IMR-90 (cell line): ENCODE data around the gene MAPRE2. TPM values are rescaled to one million over a fixed set of nuclear protein-coding genes. Genes with fewer than 3 reads are reported as not detected.

Source experiments
- ATAC-seq: fragments of 200-7000 bp; cut with Tn5 transposase; 2 replicates; pipeline ENCODE4 v1.9.1; 2020; ENCODE audit warnings: low read depth, mild to moderate bottlenecking, moderate library complexity
- BruUV-seq: library from RNA; stranded (reverse); fragments of 400-500 nt; replicated peaks from 2 replicates; lab custom pipeline; 2021; lab: Mats Ljungman, UMichigan
- CTCF ChIA-PET: fragments of 300-600 bp; formaldehyde crosslinking; extraction: SDS; loops from one replicate; lab custom pipeline; 2021; ENCODE audit warnings: antibody characterized with exemption; lab: Yijun Ruan, JAX
- POLR2A ChIA-PET: fragments of 300-600 bp; sonication (Branson Sonifier 250); formaldehyde crosslinking; loops from one replicate; lab custom pipeline; 2022; ENCODE audit warnings: antibody characterized with exemption; ENCODE audit not compliant: unreplicated experiment; lab: Charles Lee
- DNase-seq: peaks from one replicate; pipeline ENCODE4 v3.0.0; 2013
- H2AFZ ChIP-seq: replicated peaks from 2 replicates; pipeline ENCODE3; 2013; ENCODE audit warnings: low read length, mild to moderate bottlenecking; ENCODE audit not compliant: poor library complexity
- H2AK5ac ChIP-seq: 2 replicates; pipeline ENCODE4 v1.6.1; 2013; ENCODE audit warnings: low read depth, low read length, inconsistent platforms
- H2AK9ac ChIP-seq: replicated peaks from 2 replicates; pipeline ENCODE3; 2013; ENCODE audit warnings: mild to moderate bottlenecking, low read depth, low read length, moderate library complexity; ENCODE audit not compliant: poor library complexity
- H2BK120ac ChIP-seq: 2 replicates; pipeline ENCODE4 v1.6.1; 2013; ENCODE audit warnings: low read depth, low read length, inconsistent platforms
- H2BK15ac ChIP-seq: 3 replicates; pipeline ENCODE4 v1.6.1; 2013; ENCODE audit warnings: low read depth, low read length, inconsistent platforms
- H2BK20ac ChIP-seq: 2 replicates; pipeline ENCODE4 v1.6.1; 2013; ENCODE audit warnings: low read depth, mild to moderate bottlenecking, inconsistent platforms, low read length, moderate library complexity
- H2BK5ac ChIP-seq: 2 replicates; pipeline ENCODE4 v1.6.1; 2013; ENCODE audit warnings: mild to moderate bottlenecking, low read depth, low read length, inconsistent platforms; ENCODE audit not compliant: poor library complexity, severe bottlenecking
- H3K14ac ChIP-seq: replicated peaks from 2 replicates; pipeline ENCODE4 v1.6.1; 2013; ENCODE audit warnings: low read depth, low read length, inconsistent platforms
- H3K18ac ChIP-seq: 2 replicates; pipeline ENCODE4 v1.6.1; 2013; ENCODE audit warnings: low read depth, low read length, control low read depth
- H3K23ac ChIP-seq: 2 replicates; pipeline ENCODE4 v1.6.1; 2013; ENCODE audit warnings: low read depth, low read length, inconsistent platforms
- H3K27ac ChIP-seq: 2 replicates; pipeline ENCODE4 v1.5.1; 2013; ENCODE audit warnings: mild to moderate bottlenecking, control low read depth, low read length; ENCODE audit not compliant: insufficient read depth
- H3K27me3 ChIP-seq: 2 replicates; pipeline ENCODE4 v1.6.1; 2013; ENCODE audit warnings: low read length; ENCODE audit not compliant: control insufficient read depth, insufficient read depth
- H3K36me3 ChIP-seq: 2 replicates; pipeline ENCODE4 v1.6.1; 2013; ENCODE audit warnings: low read length, mixed read lengths; ENCODE audit not compliant: control insufficient read depth, insufficient read depth
- H3K4ac ChIP-seq: 2 replicates; pipeline ENCODE4 v1.6.1; 2013; ENCODE audit warnings: low read depth, low read length, inconsistent platforms
- H3K4me1 ChIP-seq: 2 replicates; pipeline ENCODE4 v1.6.1; 2013; ENCODE audit warnings: low read length, mixed read lengths; ENCODE audit not compliant: control insufficient read depth, insufficient read depth
- H3K4me2 ChIP-seq: 2 replicates; pipeline ENCODE4 v1.6.1; 2013; ENCODE audit warnings: low read depth, mild to moderate bottlenecking, control low read depth, low read length, moderate library complexity
- H3K4me3 ChIP-seq: 2 replicates; pipeline ENCODE4 v1.5.1; 2013; ENCODE audit warnings: low read depth, mild to moderate bottlenecking, control low read depth, low read length, moderate library complexity; ENCODE audit not compliant: insufficient read depth
- H3K56ac ChIP-seq: 2 replicates; pipeline ENCODE4 v1.6.1; 2013; ENCODE audit warnings: low read length, inconsistent platforms; ENCODE audit not compliant: insufficient read depth; ENCODE audit errors: extremely low read depth
- H3K79me1 ChIP-seq, 2 experiments: 2 replicates each; pipeline ENCODE4 v1.6.1; 2013; ENCODE audit warnings: low read length in 2 of 2, inconsistent platforms in 1 of 2, low read depth in 1 of 2
- H3K9ac ChIP-seq: 2 replicates; pipeline ENCODE4 v1.6.1; 2013; ENCODE audit warnings: low read depth, low read length, control low read depth
- H3K9me1 ChIP-seq: 2 replicates; pipeline ENCODE4 v1.6.1; 2013; ENCODE audit warnings: low read length, inconsistent platforms; ENCODE audit not compliant: insufficient read depth
- H3K9me3 ChIP-seq: 2 replicates; pipeline ENCODE4 v1.6.1; 2013; ENCODE audit warnings: low read length; ENCODE audit not compliant: control insufficient read depth, insufficient read depth
- H4K20me1 ChIP-seq: 2 replicates; pipeline ENCODE4 v1.6.1; 2013; ENCODE audit warnings: low read length, inconsistent platforms; ENCODE audit not compliant: insufficient read depth
- H4K5ac ChIP-seq: 2 replicates; pipeline ENCODE4 v1.6.1; 2013; ENCODE audit warnings: mild to moderate bottlenecking, low read depth, low read length, control low read depth
- H4K8ac ChIP-seq, 2 experiments: 2 replicates each; pipeline ENCODE4 v1.6.1; 2013; ENCODE audit warnings: low read depth in 2 of 2, low read length in 2 of 2, control low read depth in 1 of 2, inconsistent platforms in 1 of 2
- H4K91ac ChIP-seq: 2 replicates; pipeline ENCODE4 v1.6.1; 2013; ENCODE audit warnings: low read depth, low read length, inconsistent platforms; ENCODE audit not compliant: insufficient read depth
- BHLHE40 ChIP-seq: fragments of 150-350 bp; IDR thresholded peaks from 2 replicates; pipeline ENCODE4 v1.6.1; 2016; ENCODE audit warnings: mild to moderate bottlenecking, low read depth, low read length
- CEBPB ChIP-seq: IDR thresholded peaks from 2 replicates; pipeline ENCODE4 v1.6.1; 2012; ENCODE audit warnings: low read depth, low read length, improper control_type of control experiment
- CHD1 ChIP-seq: IDR thresholded peaks from 2 replicates; pipeline ENCODE4 v1.6.1; 2012; ENCODE audit warnings: low read depth, low read length, improper control_type of control experiment
- CTCF ChIP-seq: conservative IDR thresholded peaks from 2 replicates; pipeline ENCODE4 v1.5.1; 2012; ENCODE audit warnings: mild to moderate bottlenecking, low read depth, low read length, improper control_type of control experiment
- ELK1 ChIP-seq: fragments of 150-350 bp; IDR thresholded peaks from 2 replicates; pipeline ENCODE4 v1.6.1; 2016; ENCODE audit warnings: low read depth, mild to moderate bottlenecking, low read length, moderate library complexity, borderline replicate concordance
- FOS ChIP-seq: fragments of 150-350 bp; IDR thresholded peaks from 2 replicates; pipeline ENCODE4 v1.6.1; 2016; ENCODE audit warnings: low read depth, low read length
- MAFK ChIP-seq: IDR thresholded peaks from 2 replicates; pipeline ENCODE4 v1.6.1; 2012; ENCODE audit warnings: low read depth, low read length, improper control_type of control experiment
- MAZ ChIP-seq: IDR thresholded peaks from 2 replicates; pipeline ENCODE4 v1.6.1; 2012; ENCODE audit warnings: low read depth, mild to moderate bottlenecking, low read length, improper control_type of control experiment, moderate library complexity, borderline replicate concordance
- MXI1 ChIP-seq: IDR thresholded peaks from 2 replicates; pipeline ENCODE4 v1.6.1; 2012; ENCODE audit warnings: low read depth, mild to moderate bottlenecking, low read length, moderate library complexity, borderline replicate concordance
- NFE2L2 ChIP-seq: fragments of 150-350 bp; IDR thresholded peaks from 2 replicates; pipeline ENCODE4 v1.6.1; 2016; ENCODE audit warnings: low read depth, mild to moderate bottlenecking, low read length
- POLR2A ChIP-seq: IDR thresholded peaks from 2 replicates; pipeline ENCODE4 v1.6.1; 2012; ENCODE audit warnings: mild to moderate bottlenecking, low read depth, low read length
- RAD21 ChIP-seq: IDR thresholded peaks from 2 replicates; pipeline ENCODE4 v1.6.1; 2012; ENCODE audit warnings: low read length, improper control_type of control experiment
- RCOR1 ChIP-seq: IDR thresholded peaks from 2 replicates; pipeline ENCODE4 v1.6.1; 2012; ENCODE audit warnings: mild to moderate bottlenecking, low read length, improper control_type of control experiment; ENCODE audit not compliant: insufficient replicate concordance
- RFX5 ChIP-seq: IDR thresholded peaks from 2 replicates; pipeline ENCODE4 v1.8.0; 2012; ENCODE audit warnings: low read depth, mild to moderate bottlenecking, low read length, moderate library complexity
- SMC3 ChIP-seq: fragments of 150-350 bp; IDR thresholded peaks from 2 replicates; pipeline ENCODE4 v1.6.1; 2016; ENCODE audit warnings: low read depth, mild to moderate bottlenecking, antibody characterized with exemption, low read length, moderate library complexity
- WGBS, 2 experiments: methylation state at CpG; one replicate each; pipeline versions ENCODE4 v1.1.5 to v1.1.7; 2013; ENCODE audit warnings: missing lambda C conversion rate in 2 of 2; ENCODE audit not compliant: insufficient read length in 1 of 2; ENCODE audit errors: extremely low coverage in 2 of 2; 5-methylcytosine and 5-hydroxymethylcytosine counted together
- dilution Hi-C: fragments of 300-500 bp; cut with HindIII; formaldehyde crosslinking; loops from one replicate; pipeline ENCODE4 v1.14.3; 2018; ENCODE audit warnings: low sequenced_read_pairs; ENCODE audit not compliant: unreplicated experiment
- in situ Hi-C: fragments of 300-500 bp; cut with MboI; formaldehyde crosslinking; loops from 3 replicates; pipeline ENCODE4 v1.14.3; 2019; ENCODE audit warnings: low sequenced_read_pairs, inconsistent platforms, mixed read lengths
- intact Hi-C: fragments of 100-400 bp; cut with micrococcal nuclease; formaldehyde crosslinking; loops from 2 replicates; pipeline ENCODE4 v1.10.0; 2022
- polyA plus RNA-seq, 3 experiments: library from polyadenylated mRNA; depleted of rRNA; stranded (reverse); fragments of >200 nt; gene quantifications; 2 replicates each; pipeline ENCODE4 v1.2.3, GENCODE V29; 2012; ENCODE audit warnings: low replicate concordance in 1 of 3
- total RNA-seq: library from RNA; depleted of rRNA; stranded (reverse); fragments of >200 nt; gene quantifications from 2 replicates; pipeline ENCODE4 v1.2.3, GENCODE V29; 2012
- TF ChIP-seq, protein P1 (sequence below): fragments of 150-350 bp; IDR thresholded peaks from 2 replicates; pipeline ENCODE4 v1.6.1; 2017; ENCODE audit warnings: mild to moderate bottlenecking, antibody characterized with exemption, low read length, low read depth

Gene MAPRE2
- total and polyA plus RNA-seq, 2 of the 4 experiments (the other 2 are of a cell fraction) = 19.6 to 23.8 TPM

DNA sequence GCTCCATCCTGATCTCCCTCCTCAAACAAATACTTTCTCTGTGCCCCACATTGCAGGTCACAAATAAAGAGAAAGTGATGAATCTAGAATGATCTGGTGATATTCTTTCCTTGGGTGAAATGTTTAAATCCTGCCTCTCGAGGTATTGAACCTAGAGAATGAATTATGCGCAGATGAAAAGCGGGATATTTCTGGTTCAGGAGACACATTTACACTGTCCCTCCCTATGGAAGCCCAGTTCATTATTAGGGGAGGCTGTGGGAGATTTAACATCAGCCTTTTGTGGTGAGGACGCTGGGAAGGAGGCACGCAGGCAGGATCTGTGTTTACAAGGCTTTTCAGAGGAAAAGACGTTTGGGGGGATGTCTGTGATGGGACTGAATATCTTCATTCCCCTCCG is 20.6 kb downstream of the MAPRE2 start:
- in situ Hi-C loops = no loop called here
- Histone ChIP-seq H2BK5ac (no peak overlapping the region), H2BK15ac (no peak overlapping the region), H3K9ac (no peak overlapping the region), H3K4me1 (no peaks in the 10 kb centered on the region), H2BK120ac (no peak overlapping the region), H2AK5ac (no peak overlapping the region), H3K4me2 (no peak overlapping the region), H3K36me3 (no peaks in the 10 kb centered on the region), H3K4ac (no peak overlapping the region), H3K14ac (no peak overlapping the region), H4K91ac (no peak overlapping the region), H3K9me1 (no peaks in the 10 kb centered on the region), H2AK9ac (no peak overlapping the region), H3K27ac (no peak overlapping the region), H4K20me1 (no peaks in the 10 kb centered on the region), H2AFZ (no peak overlapping the region), H4K8ac (no peak overlapping the region), H3K56ac (no peak overlapping the region), H3K9me3 (no peaks in the 10 kb centered on the region), H3K18ac (no peak overlapping the region), H4K5ac (no peak overlapping the region), H3K27me3 (no peaks in the 10 kb centered on the region), H3K23ac (no peak overlapping the region), H3K79me1 (peaks cover 5 to 6% of the 10 kb centered on the region in 2 experiments; a peak in 3 of 4 replicates), H2BK20ac (no peak overlapping the region), H3K4me3 (no peak overlapping the region)
- DNase-seq (no peak), ATAC-seq (no peak)
- TF ChIP-seq, protein P1, sequence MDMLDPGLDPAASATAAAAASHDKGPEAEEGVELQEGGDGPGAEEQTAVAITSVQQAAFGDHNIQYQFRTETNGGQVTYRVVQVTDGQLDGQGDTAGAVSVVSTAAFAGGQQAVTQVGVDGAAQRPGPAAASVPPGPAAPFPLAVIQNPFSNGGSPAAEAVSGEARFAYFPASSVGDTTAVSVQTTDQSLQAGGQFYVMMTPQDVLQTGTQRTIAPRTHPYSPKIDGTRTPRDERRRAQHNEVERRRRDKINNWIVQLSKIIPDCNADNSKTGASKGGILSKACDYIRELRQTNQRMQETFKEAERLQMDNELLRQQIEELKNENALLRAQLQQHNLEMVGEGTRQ = no peak
- TF ChIP-seq BHLHE40 = no peak
- no peak for TF ChIP-seq RFX5
- no peak for TF ChIP-seq ELK1
- no peak for TF ChIP-seq MAZ
- no peak for TF ChIP-seq NFE2L2
- TF ChIP-seq FOS = no peak
- no peak for TF ChIP-seq CHD1
- no peak for TF ChIP-seq RAD21
- TF ChIP-seq POLR2A = no peak
- TF ChIP-seq CTCF = no peak
- no peak for TF ChIP-seq MAFK
- TF ChIP-seq CEBPB = no peak
- no peak for TF ChIP-seq RCOR1
- no peak for TF ChIP-seq SMC3
- TF ChIP-seq MXI1 = no peak
- no TSS peak for BruUV-seq
- ChIA-PET CTCF (no interaction called here), POLR2A (no interaction called here)
- intact Hi-C loops = no loop called here
- WGBS, 2 experiments = no CpG with 5 or more reads among the region's 7 CpGs
- dilution Hi-C loops = no loop called here
